OCI-M2 (cell line): Measurements from ENCODE around the gene ELANE.

Source experiments
- DNase-seq: peaks from one replicate; lab custom pipeline; 2025; ENCODE audit not compliant: unreplicated experiment; lab: John Stamatoyannopoulos, UW

Gene ELANE

GRCh38 chr19:861141-861755, 9.1 kb downstream of the ELANE start:
- DNase-seq = no peak

- peak; percentile 45 for DNase-seq
These were observed 9.9 kb downstream of the ELANE start for GRCh38 chr19:861756-862580.

DNA sequence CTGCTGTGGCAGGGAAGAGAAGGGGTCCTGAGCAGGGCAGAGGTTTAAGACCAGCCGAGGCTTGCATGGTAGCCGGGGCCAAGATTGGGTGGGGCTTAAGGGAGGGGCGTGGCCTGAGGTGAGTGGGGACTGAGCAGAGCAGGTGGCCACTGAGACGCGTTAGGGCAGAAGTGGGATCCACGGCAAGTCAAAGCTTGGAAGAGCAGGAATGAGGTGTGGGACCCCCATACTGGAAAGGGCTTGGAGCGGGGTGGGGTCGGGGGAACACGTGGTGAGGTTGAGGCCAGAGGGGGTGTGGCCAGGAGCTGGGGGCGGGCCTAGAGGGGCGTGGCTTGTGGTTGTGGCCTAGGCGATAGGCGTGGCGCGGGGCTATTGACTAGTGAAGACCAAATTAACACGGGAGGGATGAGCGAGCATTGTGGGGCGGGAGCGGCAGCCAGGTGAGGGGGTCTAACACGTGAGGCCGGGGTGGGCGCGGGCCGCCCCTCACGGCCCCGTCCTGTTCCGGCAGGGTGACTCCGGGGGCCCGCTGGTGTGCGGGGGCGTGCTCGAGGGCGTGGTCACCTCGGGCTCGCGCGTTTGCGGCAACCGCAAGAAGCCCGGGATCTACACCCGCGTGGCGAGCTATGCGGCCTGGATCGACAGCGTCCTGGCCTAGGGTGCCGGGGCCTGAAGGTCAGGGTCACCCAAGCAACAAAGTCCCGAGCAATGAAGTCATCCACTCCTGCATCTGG, 10.6 kb downstream of the ELANE start:
- peak; percentile 70 for DNase-seq

DNA sequence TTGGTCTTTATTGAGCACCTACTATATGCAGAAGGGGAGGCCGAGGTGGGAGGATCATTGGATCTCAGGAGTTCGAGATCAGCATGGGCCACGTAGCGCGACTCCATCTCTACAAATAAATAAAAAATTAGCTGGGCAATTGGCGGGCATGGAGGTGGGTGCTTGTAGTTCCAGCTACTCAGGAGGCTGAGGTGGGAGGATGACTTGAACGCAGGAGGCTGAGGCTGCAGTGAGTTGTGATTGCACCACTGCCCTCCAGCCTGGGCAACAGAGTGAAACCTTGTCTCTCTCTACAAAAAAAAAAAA, 11.2 kb downstream of the ELANE start:
- DNase-seq = no peak

- no peak for DNase-seq
These were observed 14.7 kb downstream of the ELANE start for GRCh38 chr19:866769-867300.

DNA sequence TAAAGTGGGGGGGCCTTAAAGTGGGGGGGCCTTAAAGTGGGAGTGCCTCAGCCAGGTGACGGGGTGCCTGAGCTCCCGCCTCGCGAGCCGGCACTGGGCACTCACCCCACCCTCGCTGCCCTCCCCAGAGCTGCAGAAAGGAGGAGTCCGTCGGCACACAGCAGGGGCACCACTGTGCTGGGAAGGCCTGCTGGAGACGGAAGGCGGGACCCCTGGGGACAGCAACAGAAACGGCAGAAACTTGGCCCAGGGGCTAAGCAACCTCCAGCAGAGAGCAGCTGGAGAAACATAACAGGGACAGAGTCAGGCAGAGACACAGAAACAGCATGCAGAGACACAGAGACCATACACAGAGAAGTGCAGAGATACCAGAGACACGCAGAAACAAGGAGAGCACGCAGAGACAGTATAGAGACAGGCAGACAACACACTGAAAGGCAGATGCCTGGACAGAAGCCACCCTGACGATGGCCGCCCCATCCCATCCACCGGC, 15.2 kb downstream of the ELANE start:
- no peak for DNase-seq

DNA sequence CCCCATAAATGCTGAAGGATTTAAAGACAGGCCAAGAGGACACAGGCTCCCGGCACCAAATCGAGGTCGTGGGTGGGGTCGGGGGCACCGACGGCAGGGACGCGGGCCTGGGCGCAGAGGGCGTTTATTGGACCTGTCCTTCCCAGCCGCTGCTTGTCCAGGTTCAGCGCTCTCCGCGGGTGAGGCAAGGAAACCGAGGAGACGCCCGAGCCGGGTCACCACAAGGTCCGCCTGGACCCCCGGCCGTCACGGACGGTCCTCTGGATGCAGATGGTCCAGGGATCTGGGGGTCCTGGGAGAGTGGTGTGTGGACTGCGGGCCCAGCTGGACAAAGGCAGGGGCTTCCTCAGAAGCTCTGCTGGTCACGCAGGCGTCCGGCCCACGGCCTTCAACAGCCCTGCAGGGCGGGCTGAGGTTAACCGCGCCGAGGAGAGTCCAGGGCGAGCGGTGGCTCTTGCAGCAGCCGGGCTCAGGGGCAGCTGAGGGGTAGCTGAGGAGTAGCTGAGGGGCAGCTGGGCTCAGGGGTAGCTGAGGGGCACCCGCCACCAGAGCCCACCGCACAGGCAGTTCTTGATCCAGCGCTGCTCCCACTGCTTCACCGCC, 15.9 kb downstream of the ELANE start:
- DNase-seq = no peak

- DNase-seq = no peak
These were observed 16.5 kb downstream of the ELANE start for GRCh38 chr19:868458-869244.

- no peak for DNase-seq
These were observed 17.4 kb downstream of the ELANE start for GRCh38 chr19:869245-870177.

GRCh38 chr19:870314-870713, 18.2 kb downstream of the ELANE start:
- no peak for DNase-seq

DNA sequence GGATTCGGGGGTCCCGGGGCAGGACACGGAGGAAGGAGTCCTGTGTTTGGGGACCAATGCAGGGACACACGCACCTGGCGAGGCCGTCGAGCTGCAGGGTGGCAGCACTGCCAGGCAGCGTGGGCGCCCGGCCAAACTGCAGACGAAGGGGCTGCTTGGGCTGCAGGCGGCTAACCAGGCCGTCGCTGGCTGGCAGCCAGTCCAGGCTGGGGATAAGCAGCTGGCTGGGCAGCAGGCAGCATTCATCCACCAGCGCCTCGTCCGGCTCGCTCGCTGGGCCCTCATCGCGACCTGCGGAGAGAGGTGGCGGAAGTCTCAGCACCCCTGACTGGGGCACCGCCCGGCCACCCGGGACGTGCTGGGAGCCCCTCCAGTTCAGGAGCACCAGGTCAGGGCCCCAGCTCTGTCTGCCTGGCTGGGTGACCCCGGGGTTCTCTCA, 18.9 kb downstream of the ELANE start:
- DNase-seq = no peak

- DNase-seq = no peak
These were observed 19.6 kb downstream of the ELANE start for GRCh38 chr19:871446-872265.

- no peak for DNase-seq
These were observed 20.3 kb downstream of the ELANE start for GRCh38 chr19:872266-872951.

DNA sequence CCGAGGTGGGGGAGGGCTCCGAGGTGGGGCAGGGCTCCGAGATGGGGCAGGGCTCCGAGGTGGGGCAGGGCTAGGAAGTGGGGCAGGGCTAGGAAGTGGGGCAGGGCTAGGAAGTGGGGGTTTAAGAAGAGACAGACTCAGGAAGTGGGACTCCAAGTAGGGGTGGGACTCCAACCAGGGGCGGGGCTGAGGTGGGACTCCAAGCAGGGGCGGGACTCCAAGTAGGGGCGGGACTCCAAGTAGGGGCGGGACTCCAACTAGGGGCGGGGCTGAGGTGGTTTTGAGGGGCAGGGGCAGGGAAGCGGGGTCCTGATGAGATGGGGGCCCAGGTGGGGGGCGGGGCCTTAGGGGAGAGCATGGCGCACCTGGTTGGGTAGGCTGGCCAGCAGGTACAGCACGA, 21.0 kb downstream of the ELANE start:
- DNase-seq = no peak

DNA sequence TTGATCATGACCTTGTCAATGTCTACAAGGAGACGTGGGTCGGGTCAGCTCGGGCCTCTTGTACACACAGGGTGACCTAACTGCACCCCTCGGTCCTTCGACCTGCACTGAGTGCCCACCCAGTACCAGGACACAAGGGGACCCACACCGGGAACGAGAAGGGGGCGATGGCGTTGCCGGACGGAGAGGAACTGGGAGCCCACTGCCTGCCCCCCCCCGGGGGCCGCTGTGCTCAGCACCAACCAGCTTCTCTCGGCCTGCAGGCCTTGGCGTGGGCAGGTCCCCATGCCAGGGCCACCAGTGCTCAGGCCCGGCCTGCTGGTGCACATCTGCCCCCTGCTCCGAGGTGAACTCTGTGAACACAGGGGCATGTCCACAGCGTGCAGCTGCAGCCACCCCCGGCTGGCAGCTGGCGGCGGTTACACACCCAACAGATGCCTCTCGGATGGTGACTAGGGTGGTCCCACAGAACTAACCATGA, 21.5 kb downstream of the ELANE start:
- DNase-seq = no peak

GRCh38 chr19:875265-875879, 23.3 kb downstream of the ELANE start:
- no peak for DNase-seq

- DNase-seq = no peak
These were observed 24.0 kb downstream of the ELANE start for GRCh38 chr19:876089-876488.
